HTR-8/SVneo (cell line): ENCODE data around the gene ZNF831.

Source experiments
- DNase-seq: peaks from one replicate; pipeline ENCODE4 v3.0.0; 2011; ENCODE audit warnings: low spot score, mixed read lengths; ENCODE audit not compliant: insufficient read length
- FAIRE-seq: peaks from 2 replicates; lab custom pipeline; 2011; peaks lifted over from hg19 to GRCh38; lab: Jason Lieb, UNC

The ZNF831 gene

GRCh38 chr20:59231124-59231804 is 67.6 kb downstream of the ZNF831 start:
- DNase-seq = no peak
- FAIRE-seq = peak; percentile 80

GRCh38 chr20:59232618-59233017 is 69.0 kb downstream of the ZNF831 start:
- DNase-seq (no peak), FAIRE-seq (peak; percentile 83)

- no peak for FAIRE-seq
- no peak for DNase-seq
These were observed 71.6 kb downstream of the ZNF831 start for GRCh38 chr20:59235226-59235625.

- no peak for DNase-seq
- FAIRE-seq = no peak
These were observed 76.4 kb downstream of the ZNF831 start for GRCh38 chr20:59240006-59240405.

- no peak for DNase-seq
- FAIRE-seq = peak; percentile 86
These were observed 79.3 kb downstream of the ZNF831 start for GRCh38 chr20:59242714-59243626.

GRCh38 chr20:59246691-59247400 is 83.2 kb downstream of the ZNF831 start:
- peak; percentile 57 for FAIRE-seq
- DNase-seq = no peak

GRCh38 chr20:59247731-59248684 is 84.4 kb downstream of the ZNF831 start:
- peak; percentile 82 for FAIRE-seq

GRCh38 chr20:59250293-59250692 is 86.7 kb downstream of the ZNF831 start:
- peak; percentile 79 for FAIRE-seq
- no peak for DNase-seq

More at GRCh38 chr20:59247731-59248684, 84.4 kb downstream of the ZNF831 start:
- DNase-seq = no peak

- DNase-seq (no peak), FAIRE-seq (no peak)
These were observed 89.7 kb downstream of the ZNF831 start for GRCh38 chr20:59253325-59253724.

- FAIRE-seq = peak; percentile 93
- no peak for DNase-seq
These were observed 90.2 kb downstream of the ZNF831 start for GRCh38 chr20:59253779-59254319.

- peak; percentile 9 for FAIRE-seq
These were observed 91.6 kb downstream of the ZNF831 start for GRCh38 chr20:59255256-59255655.

GRCh38 chr20:59258221-59258621 is 94.6 kb downstream of the ZNF831 start:
- peak; percentile 64 for FAIRE-seq
- DNase-seq = no peak

More at GRCh38 chr20:59255256-59255655, 91.6 kb downstream of the ZNF831 start:
- DNase-seq = no peak

GRCh38 chr20:59259946-59260345 is 96.3 kb downstream of the ZNF831 start:
- DNase-seq (no peak), FAIRE-seq (peak; percentile 69)

- no peak for FAIRE-seq
- DNase-seq = no peak
These were observed 101.7 kb downstream of the ZNF831 start for GRCh38 chr20:59265298-59265697.

- FAIRE-seq = peak; percentile 58
These were observed 105.2 kb downstream of the ZNF831 start for GRCh38 chr20:59268870-59269269.

GRCh38 chr20:59269411-59270025 is 105.9 kb downstream of the ZNF831 start:
- DNase-seq (no peak), FAIRE-seq (peak; percentile 75)

More at GRCh38 chr20:59268870-59269269, 105.2 kb downstream of the ZNF831 start:
- no peak for DNase-seq

GRCh38 chr20:59270380-59270779 is 106.8 kb downstream of the ZNF831 start:
- no peak for FAIRE-seq
- DNase-seq = no peak

GRCh38 chr20:59273739-59274357 is 110.2 kb downstream of the ZNF831 start:
- DNase-seq = no peak
- FAIRE-seq = peak; percentile 81
